ENCODE data around the gene HDAC7.
"Not testable (repeated sequence)": the region's sequence is repeated elsewhere in the genome, so short reads cannot be mapped to it uniquely, and the experiment has no call there.

Gene HDAC7

GRCh38 chr12:47848853-47849252 is 29.1 kb upstream of the HDAC7 start:
- no peak for DNase-seq

DNA sequence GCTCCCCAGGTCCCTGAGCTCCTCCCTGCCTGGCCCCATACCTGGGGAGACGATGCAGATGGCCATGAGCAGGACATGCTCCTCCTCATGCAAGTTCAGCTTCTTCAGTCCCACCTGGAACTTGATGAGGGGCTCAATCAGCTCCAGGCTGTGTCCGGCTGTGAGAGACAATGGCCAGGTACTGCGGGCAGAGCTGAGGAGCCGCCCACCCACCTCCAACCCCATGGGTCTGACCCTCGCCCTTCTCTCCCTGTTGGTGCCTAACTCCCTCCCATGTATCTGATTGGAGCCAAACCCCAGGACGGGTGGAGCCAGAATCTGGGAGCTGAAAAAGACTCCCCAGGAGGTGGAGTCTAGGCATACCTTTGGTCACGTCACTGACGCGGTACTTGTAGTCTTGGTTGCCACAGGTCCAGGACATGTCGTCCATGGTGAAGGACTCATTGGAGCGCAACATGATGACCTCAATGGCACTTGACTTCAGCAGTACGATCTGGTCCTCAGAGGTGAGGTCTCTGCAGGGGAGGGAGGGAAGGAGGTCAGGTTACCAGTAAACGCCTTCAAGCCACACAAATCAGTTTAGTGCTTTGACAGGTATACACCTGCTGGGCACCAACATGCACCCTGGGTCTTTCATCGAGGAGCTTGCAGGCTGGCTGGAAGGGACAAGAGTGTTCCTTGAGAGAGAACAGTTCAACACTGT is 26.7 kb upstream of the HDAC7 start:
- DNase-seq: no peak

DNA sequence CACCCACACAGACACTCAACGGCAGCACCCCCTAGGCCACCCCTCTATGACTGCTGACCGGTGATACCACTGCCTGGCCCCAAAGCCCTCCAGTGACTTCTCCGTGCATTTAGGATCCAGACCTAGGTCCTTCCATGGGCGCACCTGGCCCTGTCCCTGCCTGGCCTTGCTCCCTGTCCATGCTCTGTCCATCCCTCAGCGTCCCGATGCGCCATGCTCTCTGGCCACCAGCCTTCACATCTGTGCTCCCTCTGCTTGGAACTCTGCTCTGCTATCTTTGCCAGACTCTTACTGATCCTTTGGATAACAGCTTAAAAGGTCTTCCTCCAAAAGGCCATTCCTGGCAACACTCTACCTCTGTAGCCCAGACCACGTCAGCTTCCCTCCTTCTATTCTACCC is 25.4 kb upstream of the HDAC7 start:
- no peak for DNase-seq

DNA sequence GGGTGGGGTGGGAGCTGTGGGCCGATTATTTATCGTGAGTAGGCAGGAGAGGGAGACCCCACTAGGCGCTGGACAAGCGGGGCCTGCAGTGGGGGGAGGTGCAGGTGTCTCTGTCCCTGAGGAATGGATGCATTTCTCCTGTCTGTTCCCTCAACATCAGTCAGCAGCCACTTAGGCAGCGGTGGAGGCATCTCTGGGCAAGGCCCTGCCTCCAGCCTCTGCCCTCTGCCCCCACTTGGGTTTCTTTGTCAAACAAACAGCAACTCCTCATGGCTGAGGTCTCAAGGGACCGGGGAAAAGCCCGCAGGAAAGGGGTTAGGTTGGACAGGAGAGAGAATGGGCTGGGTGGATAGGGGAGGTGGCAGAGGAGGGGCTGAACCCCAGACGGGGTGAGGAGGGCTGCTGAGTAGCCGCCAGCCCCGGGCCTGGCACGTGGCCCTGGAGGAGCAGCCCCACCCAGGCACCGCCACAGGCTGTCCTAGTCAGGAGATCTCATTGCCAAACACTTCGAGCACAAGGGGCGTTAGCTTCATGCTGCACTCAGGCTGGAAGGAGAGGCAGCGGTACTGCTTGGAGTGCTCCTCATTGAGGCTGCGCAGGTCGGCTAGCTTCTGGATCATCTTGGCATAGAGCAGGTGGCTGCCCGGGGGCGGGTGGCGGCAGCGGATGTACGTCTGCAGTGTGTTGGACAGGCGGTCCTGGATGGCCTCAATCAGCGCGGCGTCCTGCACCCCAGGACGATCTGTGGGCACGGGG is 24.7 kb upstream of the HDAC7 start:
- DNase-seq: no peak

GRCh38 chr12:47843226-47843980 is 23.7 kb upstream of the HDAC7 start:
- no peak for DNase-seq

- DNase-seq: not testable (repeated sequence)
Measured at GRCh38 chr12:47842543-47842942, 22.8 kb upstream of the HDAC7 start.

DNA sequence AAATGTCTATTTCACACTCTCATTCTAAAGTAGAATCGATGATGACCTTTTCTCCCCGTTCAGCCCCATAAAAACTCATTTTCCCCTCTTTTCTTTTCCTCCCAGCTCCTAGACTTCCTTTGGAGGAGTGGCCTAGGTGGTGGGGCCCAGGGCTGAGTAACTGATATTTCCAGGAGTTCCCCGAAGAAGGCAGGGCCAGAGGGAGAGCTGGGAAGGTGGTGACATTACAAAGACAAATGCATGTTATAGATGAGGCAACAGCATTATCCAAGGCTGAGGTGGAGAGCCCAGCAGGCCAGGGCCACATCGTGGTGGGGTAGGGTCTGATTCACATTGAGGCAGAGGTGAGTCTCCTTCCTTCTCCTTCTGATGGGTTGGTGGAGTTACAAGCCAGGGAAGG is 22.2 kb upstream of the HDAC7 start:
- DNase-seq: no peak

DNA sequence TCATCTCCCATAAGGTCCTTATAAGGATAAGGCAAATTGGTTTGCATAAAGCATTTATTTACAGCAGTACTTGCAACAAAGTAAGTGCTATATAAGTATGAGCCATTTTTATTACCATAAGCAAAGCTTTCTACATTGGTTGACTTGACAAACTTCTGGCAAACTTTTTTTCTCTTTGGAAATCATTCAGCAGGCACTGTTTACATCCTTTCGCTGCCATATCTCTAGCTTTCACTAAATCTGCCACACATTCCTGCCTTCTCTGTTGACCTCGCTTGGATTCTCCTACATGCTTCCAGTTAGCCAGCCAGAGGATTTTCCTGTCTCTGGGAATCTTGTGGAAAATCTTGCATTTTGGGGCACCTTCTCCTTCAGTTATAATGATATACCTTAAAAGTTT is 21.8 kb upstream of the HDAC7 start:
- DNase-seq: no peak

- DNase-seq: no peak
Measured at GRCh38 chr12:47840571-47840970, 20.9 kb upstream of the HDAC7 start.

DNA sequence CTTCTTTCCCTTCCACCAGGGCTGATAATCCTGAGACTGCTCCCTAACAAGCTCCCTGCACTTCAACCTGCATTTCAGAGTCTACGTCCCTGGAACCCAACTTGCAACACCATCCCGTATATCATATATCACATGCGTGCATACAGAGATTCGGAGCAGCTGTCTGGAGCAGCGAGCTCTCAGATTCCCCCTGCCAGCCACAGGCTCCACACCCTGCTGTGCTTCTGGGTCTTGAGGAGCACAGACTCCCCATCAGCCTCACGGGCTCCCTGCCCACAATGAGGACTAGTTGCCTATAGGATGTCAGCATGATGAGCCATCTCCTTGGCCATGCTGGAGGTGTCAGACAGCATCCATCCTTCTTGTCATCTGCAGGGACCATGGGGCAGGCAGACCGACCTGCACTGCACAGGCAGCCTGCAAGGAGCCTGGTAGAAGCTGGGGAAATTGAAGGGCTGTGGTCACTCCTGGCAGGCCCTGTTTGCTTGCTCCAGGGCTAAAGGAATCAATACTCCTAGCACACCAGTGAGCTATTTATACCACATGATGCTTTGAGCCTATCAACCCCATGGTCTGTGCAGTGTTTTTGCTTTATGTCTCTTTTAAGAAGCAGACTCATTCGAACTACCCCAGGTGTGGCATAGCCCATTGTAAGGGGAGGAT is 19.6 kb upstream of the HDAC7 start:
- no peak for DNase-seq

- peak; percentile 57 for DNase-seq
Measured at GRCh38 chr12:47838286-47838931, 18.7 kb upstream of the HDAC7 start.

DNA sequence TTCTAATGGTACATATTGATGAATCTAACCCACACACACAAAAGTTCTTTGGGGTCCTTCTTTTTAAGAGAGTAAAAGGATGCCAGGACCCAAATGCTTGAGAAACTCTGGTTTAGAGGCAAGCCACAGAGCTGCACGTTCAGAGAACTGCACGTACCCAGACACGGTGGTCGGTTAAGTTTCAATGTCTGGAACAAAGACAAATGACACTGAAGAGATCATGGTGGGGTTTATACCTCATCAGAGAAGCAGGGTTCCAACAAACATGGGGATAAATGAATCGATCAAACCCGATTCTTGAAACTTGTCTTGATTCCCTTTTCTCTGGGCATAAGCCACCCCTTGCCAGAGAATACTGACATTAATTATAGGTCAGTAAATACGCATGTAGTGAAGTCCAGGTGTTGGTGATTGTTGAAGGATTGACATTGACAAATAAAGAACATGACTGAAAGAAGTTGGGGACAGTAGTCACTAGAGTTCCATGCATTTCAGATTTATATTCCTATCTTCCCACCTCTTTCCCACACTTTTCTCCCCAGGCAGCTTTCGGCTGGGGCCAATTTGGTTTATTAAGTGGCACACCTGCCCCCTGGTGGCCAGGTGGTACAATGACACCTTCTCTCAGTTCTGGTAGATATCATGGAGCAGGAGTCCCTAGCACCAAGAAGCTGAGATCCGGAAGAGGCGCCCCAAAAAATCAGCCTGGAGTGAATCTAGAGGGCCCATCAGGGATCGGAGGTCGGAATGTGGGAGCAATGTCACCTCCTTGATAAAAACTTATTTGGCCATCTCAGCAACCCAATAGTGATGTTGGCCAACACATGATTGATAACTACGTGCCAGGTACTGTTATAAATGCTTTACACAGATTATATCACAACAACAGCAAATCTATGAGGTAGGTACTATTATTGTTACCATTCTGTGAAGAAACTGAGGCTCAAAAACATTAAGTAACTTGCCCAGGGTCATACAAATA is 17.8 kb upstream of the HDAC7 start:
- DNase-seq: peak; percentile 75

- no peak for DNase-seq
Measured at GRCh38 chr12:47835831-47836155, 16.1 kb upstream of the HDAC7 start.

DNA sequence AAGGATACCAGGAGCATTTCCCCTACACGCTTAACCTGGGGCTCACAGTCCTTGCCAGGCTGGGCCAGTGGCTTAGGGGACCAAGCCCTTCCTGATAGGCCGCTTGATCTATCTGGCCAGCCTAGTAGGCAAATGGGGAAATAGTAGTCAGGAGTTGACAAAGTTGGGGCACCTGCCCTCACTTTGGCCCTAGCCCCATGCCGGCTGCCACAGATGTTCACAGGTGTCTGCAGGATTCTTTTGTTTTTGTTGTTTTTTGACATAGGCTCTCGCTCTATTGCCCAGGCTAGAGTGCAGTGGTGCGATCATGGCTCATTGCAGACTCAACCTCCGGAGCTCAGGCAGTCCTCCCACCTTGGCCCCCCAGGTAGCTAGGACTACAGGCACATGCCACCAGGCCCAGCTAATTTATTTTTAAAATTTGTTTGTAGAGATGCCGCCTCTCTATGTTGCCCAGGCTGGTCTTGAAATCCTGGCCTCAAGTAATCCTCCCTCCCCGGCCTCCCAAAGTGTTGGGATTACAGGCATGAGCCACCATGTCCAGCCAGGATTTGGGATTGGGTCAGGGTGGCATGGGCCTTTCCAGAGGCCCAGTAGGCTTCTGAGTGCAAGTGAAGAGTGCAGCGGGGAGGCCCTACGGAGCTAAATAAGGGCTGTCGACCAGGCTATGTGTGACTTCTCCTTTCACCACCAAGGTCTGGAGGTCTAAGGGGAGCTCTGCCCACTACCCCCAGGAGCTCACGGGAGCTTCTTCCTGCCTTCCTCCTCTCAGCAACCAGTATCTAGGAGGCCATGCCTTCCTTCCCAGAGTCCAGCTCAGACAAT is 15.5 kb upstream of the HDAC7 start:
- no peak for DNase-seq

DNA sequence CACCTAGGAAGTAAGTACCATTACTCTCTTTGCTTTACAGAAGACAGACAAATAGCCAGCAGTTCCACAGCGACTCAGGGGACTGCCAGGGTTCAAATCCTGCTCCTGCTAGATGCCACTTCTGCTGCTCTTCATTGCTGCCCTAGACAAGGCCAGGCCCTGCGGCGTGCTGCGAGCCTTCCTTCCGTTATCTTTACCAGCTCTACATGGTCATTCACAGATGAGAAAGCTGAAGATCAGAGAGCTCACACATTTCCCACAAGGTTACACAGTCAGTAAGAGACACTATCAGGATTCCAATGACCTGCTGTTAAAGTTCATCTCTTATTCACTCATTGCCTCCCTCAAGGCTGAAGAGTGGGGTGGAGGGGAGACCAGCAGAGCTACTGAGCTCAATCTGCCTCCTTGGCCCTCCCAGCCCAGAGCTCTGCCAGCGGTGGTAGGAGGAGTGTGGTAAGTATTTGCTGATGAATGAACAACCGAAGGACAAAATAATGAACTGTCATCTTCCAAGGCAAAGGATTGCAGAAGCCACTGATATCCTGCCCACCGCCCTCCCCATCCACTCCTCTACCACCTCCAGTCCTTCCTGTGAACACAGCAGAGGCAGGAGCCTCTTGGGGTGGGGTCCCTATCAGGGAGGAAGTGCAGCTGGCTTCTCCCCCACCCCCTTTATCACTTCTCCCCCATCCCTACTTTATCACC is 14.6 kb upstream of the HDAC7 start:
- no peak for DNase-seq

DNA sequence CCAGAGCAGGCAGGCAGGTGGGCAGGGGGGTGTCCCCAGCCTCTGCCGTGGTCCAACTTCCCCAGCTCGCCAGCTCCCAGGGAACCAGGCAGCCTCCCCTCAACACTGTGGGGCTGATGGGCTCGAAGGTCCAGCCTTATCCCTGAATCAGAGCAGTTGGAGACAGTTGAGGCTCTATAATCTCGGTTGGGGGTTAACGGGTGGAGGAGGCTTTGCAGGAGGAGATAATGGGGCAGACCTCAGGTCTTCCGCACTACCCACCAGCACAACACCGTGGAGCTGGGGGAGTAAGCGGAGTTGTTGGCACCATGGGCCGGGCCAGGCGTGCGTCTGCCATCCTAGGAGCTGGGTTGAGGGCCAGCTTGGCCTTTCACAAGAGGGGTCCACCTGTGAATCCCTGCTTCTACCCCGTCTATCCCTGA is 13.9 kb upstream of the HDAC7 start:
- no peak for DNase-seq

DNA sequence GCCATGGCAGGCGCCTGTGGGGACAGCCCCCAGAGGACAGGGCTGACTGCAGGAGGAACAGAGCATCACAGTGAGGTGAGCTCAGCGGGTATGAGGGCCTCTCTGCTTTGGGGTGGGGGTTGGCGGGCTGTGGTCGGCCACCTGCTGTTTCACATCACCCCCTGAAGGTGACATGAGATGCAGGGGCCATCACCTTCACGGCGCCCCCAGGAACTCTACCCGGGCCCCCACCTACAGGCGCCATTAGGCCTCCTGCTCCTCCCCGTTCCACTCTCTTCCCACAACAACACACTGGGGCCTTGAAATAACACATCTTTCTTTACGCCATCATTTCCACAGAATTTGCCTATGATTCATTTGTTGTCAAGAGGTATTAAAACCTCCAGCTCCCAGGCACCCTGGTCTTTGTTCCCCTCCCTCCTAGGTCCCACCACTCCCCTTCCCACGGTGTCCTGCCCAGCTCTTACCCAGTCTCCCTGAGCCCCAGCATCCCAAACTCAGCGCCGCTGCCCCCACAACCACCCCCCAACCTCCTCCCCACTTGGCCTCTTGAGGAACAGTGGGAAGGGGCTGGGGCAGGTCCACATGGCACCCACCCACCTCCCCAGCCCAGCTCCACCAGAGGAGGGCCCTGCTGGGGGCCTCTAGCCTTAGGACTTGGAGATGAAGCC is 12.7 kb upstream of the HDAC7 start:
- DNase-seq: no peak

GRCh38 chr12:47829584-47829983 is 9.9 kb upstream of the HDAC7 start:
- no peak for DNase-seq

GRCh38 chr12:47828976-47829482 is 9.3 kb upstream of the HDAC7 start:
- DNase-seq: no peak
